Kidney capillary endothelial cell (primary cell): ENCODE measurements around the gene COX4I1.
"Not testable (repeated sequence)": the region's sequence is repeated elsewhere in the genome, so short reads cannot be mapped to it uniquely, and the experiment has no call there.

Experiments used
- DNase-seq: peaks from one replicate; pipeline ENCODE4 v3.0.0-alpha.2; 2018; ENCODE audit warnings: low spot score

Gene COX4I1

GRCh38 chr16:85824161-85825135, 25.0 kb downstream of the COX4I1 start:
- DNase-seq = no peak

DNA sequence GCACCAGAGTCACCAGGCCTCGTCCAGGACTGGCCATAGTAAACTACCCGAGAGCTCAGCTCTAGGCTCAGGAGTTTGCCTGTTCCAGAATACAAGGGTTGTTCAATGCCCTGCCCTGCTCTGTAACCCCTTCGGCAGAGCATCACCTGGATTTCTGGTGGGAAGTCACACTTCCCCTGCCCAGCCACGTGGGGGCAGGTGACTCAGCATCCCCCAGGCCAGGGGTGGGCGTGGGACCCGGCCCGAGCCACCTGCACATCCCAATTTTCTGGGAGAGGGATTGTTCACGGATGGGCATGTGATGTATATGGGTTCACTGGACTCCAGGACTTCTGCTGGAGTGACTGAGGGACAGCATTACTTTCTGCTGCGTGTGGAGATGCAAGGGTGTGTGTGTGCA, 25.8 kb downstream of the COX4I1 start:
- DNase-seq = no peak

- DNase-seq = no peak
These were observed 27.3 kb downstream of the COX4I1 start for GRCh38 chr16:85826686-85827247.

DNA sequence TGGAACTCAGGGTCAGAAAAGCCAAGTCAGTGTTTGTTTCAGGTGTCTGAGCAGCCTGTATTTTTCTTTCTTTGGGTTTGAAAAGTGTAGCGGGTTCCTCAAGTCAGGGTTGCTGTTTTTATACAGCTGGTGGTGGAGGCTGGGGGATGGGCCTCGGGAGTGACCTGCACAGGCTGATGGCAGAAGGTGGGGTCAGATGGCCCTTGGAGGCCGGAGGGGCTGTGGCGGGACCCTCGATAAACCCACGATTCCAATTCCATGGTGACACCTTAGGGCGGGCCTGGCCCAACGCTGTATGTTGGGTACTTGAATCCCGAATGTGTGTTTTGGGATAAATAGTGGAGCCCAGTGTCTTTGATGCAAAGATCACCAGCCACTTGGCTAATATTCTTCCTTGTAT, 28.7 kb downstream of the COX4I1 start:
- no peak for DNase-seq

GRCh38 chr16:85829171-85829719, 29.8 kb downstream of the COX4I1 start:
- DNase-seq = no peak

- DNase-seq = no peak
These were observed 30.4 kb downstream of the COX4I1 start for GRCh38 chr16:85829751-85830445.

DNA sequence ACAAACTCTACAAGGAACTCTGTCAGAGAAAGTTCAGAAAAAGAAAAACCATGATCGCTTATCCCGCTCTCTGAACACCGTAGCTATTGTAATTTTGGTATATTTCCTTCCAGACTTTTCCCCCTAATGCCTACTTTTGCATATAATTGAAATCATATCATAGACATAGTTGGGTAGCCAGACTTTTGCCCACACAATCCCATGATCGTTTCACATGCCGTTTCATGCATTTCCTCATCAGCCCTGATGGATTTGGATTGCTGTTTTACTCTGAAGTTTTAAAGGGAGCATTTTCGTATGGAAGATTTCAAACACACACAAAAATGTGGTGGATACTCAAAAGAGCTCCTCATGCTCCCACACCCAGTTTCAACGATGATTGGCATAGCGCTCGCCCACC, 31.3 kb downstream of the COX4I1 start:
- no peak for DNase-seq

GRCh38 chr16:85832570-85833218, 33.2 kb downstream of the COX4I1 start:
- DNase-seq = no peak

- no peak for DNase-seq
These were observed 33.9 kb downstream of the COX4I1 start for GRCh38 chr16:85833219-85833920.

DNA sequence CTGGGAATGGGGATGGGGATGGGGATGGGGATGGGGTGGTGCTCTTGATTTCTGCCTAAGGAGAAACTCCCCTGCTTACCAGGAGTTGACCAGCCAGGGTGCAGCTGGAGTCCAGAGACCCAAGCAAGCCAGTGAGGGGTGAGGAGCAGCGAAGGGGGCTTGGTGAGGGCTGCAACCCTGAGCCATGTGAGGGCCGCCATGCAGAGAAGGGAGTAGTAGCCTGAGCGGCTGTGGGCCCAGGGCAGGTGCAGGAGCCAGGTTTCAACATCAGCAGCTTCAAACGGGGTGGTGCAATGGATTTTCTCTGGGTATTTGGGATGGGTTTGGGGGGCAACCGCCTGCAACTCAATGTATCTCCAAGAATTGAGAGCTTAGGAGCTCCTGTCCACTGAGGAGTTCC, 35.2 kb downstream of the COX4I1 start:
- no peak for DNase-seq

DNA sequence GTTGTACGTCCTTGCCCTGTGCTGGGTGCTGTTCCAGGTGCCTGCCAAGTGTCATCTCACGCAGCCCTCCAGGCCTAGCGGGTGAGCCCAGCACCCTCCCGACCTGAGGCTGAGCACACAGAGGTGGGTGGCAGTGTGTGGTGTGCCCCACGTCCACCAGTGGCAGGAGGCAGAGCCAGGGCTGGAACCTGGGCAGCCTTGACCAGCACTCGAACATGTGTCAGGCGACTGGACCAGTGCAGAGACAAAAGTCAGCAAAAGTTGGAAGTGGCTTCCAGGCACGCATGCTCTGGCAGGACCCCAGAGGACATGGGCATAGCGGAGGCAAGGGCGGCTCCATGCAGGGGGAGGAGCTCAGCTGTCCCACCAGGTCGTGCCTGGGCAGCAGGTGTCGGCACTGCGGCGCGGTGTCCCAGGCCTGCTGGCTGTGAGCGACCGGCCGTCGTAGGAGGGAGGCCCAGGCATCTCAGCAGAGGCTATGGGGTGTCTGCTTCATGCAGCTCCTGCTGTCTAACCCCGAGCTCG, 35.8 kb downstream of the COX4I1 start:
- DNase-seq = no peak

DNA sequence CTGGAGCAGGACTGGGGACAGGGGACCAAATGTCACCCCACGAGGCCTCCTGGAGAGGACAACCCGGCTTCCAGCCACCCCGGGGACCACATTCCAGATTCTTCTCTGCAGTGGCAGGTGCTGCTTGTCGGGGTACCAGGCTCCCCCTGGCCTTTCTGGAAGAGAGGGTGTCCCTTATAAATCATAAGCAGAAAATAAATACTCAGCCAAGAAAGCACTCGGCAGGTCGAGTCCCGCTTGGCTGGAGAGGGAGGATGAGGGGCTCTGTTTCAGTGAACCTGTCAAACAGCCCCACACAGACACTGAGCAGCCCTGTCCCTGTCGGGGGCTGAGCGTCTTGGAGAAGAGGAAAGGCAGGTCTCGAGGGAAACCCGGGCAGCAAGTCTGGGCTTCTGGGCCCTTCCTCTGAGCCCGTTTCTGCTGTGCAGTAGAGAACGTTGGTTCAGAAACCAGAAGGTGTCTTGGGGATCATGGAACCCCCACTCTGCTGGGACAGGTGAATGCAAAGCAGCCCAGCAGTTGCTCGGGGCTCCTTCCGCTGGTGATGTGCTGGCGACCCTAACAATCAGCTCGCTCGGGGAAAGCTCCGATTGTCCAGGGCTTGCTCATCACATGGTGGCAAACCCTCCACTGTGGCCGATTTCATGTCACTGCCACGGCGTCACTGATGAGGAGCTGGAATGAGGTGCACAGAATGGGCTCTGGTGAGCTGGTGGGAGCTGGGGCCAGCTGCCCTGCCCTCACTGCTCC, 36.6 kb downstream of the COX4I1 start:
- no peak for DNase-seq

DNA sequence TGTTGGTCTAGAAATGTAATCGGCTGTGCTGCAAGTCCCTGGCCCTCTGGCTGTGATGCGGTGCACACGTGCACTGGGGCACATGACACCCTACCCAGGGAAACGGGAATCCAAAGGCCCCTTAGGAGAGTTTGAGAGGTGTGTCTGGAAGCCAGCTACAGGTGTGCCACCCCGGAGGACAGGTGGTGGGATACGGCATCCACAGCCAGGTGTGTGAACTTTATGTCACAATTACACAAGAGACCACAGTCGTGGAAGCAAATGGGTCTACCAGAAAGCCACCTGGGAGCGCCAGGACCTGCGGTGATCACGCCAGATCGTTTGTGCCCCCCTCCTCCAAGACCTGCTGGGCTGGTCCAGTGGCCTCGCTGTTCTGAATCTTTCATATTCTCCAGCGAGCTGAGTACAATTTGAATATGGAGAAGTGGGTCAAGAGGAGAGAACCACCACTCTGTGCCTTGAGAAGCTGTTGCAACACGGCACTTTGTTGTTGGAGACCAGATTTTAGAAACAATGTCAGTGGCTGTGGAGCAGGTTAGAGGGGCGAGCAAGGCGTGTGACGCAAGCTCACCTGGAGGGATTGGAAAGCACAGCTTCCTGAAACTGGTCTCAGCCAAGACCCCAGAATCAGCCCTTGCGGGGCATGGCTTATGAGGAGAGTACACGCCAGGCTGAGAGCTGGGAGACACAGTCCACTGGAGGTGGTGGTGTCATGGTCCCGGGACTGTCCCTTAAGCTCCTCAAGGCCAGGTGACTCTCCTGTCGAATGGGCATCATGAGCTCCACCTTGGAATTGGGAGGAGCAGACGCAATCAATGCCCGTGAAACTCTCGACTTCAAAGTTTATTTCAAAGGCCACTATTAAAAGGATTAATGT, 37.4 kb downstream of the COX4I1 start:
- DNase-seq = no peak

- not testable (repeated sequence) for DNase-seq
These were observed 38.2 kb downstream of the COX4I1 start for GRCh38 chr16:85837654-85838053.

DNA sequence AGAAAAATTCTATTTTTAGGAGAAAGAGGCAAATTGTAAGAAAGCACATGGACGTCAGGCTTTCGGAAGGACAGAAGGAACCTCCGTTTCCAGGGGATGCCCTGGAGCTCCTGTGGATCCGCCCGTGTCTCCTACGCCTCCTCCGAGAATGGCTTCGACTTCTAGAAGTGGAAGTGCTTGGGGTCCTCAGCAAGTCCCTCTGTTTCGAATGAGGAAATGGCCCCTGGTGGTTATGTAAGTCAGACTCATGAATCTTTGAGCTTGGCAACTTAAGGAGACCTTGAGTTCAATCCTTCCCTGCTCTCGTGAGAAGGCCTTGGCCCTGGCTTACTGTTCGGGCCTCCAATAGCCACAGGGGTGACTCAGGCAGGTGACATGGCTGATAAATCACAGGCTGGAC, 38.9 kb downstream of the COX4I1 start:
- no peak for DNase-seq

DNA sequence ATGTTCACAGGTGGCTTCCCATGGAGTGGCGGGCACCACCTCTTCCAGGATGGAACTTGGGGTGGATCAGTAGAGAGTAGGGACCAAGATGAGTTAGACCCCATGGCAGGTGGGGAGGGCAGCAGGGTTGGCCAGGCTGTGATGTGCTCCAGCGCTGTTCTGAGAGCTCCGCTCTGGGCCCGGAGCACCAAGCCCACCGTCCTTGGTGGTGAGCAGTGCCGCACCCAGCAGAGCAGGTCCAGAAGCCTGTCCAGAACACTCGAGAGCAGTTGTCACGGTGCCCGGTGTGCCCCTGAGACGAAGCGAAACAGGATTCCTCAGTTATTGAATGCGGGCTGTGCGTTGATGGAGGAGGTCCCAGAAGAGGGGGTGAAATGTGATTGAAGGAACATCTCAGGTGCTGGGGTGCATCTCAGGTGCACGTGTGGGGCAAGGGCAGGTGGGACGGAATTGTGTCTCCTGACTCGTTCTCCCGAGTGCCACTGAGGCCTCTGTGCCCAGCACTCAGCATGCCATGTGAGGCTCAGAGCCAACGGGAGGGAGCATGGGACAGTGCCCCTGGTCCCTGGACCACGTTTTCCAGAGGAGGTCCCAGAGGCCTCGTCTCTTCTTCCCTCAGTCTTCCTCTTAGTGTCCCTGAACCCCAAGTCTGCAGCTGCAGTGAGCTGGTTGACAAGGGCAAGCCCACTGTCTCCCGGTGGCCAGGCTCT, 39.5 kb downstream of the COX4I1 start:
- no peak for DNase-seq

GRCh38 chr16:85839681-85840240, 40.3 kb downstream of the COX4I1 start:
- DNase-seq = no peak

DNA sequence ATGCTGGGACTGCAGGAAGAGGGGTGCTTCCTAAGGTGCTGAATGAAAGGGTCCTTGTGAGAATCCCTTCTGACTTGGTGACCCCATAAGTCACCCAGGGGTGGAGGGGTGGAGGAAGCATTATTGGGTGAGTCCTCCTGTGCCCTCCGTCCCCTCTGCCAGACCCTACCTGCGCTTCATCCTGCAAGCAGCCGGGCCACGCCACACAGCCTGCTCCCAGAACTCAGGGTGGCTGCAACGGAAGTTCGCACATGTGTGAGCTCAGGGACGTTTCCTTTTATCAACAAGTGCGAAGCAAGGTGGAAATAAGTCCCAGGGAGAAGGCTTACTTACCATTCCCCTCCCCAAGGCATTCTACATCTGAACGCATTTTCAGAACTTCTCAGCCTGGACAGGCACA, 40.9 kb downstream of the COX4I1 start:
- DNase-seq = no peak

- no peak for DNase-seq
These were observed 41.3 kb downstream of the COX4I1 start for GRCh38 chr16:85840801-85841200.
